GM19239 (cell line): ENCODE data around the gene MRPL11.

ENCODE experiments used
- DNase-seq: peaks from one replicate; pipeline ENCODE4 v3.0.0; 2011; ENCODE audit warnings: low spot score; ENCODE audit not compliant: insufficient read length
- FAIRE-seq: peaks from 2 replicates; lab custom pipeline; 2011; peaks lifted over from hg19 to GRCh38; lab: Jason Lieb, UNC

The MRPL11 gene

GRCh38 chr11:66438504-66439466, at the start of gene MRPL11:
Gene MRPL11 (minus strand): TSS chr11:66438848. CDS start chr11:66438754, 94 bp downstream.
- peak; percentile 99 for DNase-seq
- peak; percentile 100 for FAIRE-seq

GRCh38 chr11:66484806-66485380, 46.2 kb upstream of the MRPL11 start:
- DNase-seq (no peak), FAIRE-seq (no peak)

DNA sequence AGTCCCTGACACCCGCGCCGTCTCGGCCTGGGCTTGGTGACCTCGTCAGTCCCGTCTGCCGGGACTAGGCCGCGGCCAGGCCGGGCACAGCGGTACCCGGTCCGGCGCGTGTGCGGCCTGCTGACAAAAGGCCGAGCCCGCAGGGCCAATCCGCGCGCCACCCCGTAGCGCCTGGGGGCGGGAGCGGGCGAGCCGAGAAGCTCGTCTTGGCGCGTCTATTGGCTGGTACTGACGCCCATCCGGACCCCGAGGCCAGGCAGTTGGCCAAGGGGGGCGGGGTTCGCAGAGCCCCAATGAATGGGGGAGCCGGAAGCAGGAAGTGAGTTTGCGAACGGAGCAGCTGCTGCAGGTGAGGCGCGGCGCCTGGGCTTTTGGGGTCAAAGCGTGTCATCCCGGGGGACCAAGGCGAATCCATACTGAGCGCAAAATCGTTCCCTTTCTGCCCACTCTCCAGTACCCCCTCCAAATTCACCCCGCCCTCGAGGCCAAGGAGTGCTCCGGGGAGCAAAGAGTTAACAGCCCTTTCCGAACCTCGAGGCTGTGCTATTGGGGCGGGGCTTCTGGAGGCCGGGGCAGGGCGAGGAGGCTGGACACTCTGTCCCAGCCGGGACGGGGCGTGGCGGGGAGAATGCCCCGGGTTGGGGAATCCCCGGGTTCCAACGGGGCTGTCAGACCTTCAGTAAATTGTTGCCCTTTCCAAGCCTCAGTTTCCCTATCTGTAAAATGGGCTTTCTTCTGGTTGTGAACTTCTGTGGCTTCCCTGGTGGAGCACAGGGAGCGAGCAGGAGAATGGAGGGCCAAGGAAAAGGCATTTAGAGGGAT, 41.7 kb upstream of the MRPL11 start, which contains the start of gene DPP3:
Gene DPP3 (plus strand): TSS at position 318 of the 822 bp plus-strand sequence. CDS start 1,767 bp downstream, outside the sequence.
- DNase-seq (peak; percentile 100), FAIRE-seq (peak; percentile 91)

DNA sequence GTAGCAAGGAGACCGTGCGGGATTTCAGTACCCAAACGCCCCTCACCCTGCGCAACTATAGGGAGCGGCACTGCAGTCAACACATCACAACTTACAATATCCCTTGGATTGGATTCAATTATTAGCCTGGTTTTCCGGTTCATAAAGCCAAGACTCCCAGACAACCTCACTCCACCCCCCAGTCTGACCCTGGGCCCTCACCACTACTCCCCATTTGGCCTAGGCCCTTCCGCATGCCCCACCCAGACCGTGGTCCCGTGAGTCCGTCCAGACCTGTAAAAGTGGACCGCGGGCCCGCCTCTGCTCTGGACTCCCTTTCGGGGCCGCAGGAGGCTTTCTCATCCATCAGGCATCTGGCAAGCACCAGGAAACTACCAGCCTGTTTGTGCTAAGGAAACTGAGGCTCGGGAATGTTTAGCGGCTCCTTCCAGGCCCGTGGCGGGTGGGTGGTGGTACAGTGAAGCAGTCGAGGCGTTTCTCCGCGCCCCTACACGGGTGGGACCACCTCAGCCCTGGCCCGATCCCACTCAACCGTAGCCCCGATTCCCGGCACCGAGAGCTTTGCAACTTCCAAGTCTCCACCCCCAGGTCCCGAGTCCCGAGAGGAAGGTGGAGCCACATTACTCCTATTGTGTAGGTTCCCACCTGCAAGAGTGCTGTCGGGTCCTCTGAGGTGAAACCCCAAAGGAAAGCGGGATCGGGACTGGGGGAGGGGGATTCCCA, 40.9 kb upstream of the MRPL11 start:
- DNase-seq: no peak
- no peak for FAIRE-seq

DNA sequence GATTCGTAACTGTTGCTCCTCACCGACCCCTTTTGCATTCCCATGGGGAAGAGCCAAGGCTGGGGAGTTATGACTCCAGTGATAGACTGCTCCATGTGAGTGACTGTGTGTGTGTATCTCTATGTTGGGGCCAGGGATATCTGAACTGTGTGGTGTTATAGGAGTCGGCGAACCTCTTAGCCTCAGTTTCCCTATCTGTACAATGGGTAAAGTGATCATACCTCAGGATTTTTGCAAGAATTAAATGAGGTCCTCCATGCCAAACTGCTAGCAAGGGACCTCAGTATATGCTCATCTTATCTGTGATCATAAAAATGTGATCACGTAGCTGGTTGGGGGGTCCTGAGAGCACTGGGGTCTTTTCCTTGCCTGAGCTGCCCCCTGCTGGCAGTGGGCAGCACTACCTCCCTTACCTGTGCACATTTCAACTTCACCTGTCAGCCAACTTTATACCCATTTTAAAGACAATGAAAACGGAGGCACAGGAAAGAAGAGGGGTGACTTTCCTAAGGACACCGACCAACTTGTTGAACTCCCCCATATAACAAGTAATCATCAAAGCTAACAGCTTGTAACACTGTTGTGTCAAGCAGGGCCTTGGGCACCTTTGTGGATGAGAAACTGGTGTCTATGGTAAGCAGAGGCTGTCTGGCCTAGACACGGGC, 40.2 kb upstream of the MRPL11 start:
- FAIRE-seq (peak; percentile 90), DNase-seq (peak; percentile 64)

- DNase-seq (no peak), FAIRE-seq (no peak)
These were observed 38.9 kb upstream of the MRPL11 start for GRCh38 chr11:66477263-66478201.

DNA sequence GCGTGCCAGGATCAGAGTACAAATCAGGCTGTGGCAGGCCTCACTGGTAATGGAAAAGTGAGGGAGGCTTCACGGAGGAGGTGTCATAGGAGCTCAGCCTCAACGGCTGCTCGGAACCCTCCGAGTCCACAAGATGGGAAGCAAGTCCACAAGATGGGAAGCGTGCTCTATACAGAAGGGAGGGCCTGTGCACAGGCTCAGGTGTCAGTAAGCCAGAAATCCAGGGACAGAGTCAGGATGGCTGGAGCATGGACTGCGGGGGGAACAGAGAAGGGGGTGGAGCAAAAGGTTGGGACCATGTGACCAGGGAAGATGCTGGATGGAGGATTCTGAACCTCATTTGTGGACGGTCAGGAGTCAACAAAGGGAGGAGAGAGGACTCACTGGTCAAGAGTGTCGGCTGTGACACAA, 38.2 kb upstream of the MRPL11 start:
- no peak for FAIRE-seq

GRCh38 chr11:66476173-66476840, 37.7 kb upstream of the MRPL11 start:
- DNase-seq (no peak), FAIRE-seq (no peak)

More for the DNA sequence above, 38.2 kb upstream of the MRPL11 start:
- DNase-seq: no peak

DNA sequence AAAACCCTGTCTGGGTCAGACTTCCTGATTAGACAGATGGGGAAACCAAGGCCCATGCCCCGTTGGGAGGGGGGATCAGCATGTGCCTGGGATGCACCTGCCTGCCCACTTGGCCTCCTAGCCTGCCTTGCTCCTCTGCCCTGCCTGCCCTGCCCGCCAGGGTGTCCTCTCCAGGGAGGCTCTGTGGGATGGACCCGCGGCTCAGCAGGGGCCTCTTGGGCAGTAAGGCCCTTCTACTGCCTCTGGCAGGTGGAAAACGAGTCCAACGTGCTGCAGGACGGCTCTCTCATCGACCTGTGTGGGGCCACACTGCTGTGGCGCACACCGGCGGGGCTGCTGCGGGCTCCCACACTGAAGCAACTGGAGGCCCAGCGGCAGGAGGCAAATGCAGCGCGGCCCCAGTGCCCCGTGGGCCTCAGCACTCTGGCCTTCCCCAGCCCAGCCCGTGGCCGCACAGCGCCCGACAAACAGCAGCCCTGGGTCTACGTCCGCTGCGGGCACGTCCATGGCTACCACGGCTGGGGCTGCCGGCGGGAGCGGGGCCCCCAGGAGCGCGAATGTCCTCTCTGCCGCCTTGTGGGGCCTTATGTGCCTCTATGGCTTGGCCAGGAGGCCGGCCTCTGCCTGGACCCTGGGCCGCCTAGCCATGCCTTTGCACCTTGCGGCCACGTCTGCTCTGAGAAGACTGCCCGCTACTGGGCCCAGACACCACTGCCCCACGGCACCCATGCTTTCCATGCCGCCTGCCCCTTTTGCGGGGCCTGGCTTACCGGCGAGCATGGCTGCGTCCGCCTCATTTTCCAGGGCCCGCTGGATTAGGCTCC, 36.9 kb upstream of the MRPL11 start:
- DNase-seq (no peak), FAIRE-seq (no peak)

DNA sequence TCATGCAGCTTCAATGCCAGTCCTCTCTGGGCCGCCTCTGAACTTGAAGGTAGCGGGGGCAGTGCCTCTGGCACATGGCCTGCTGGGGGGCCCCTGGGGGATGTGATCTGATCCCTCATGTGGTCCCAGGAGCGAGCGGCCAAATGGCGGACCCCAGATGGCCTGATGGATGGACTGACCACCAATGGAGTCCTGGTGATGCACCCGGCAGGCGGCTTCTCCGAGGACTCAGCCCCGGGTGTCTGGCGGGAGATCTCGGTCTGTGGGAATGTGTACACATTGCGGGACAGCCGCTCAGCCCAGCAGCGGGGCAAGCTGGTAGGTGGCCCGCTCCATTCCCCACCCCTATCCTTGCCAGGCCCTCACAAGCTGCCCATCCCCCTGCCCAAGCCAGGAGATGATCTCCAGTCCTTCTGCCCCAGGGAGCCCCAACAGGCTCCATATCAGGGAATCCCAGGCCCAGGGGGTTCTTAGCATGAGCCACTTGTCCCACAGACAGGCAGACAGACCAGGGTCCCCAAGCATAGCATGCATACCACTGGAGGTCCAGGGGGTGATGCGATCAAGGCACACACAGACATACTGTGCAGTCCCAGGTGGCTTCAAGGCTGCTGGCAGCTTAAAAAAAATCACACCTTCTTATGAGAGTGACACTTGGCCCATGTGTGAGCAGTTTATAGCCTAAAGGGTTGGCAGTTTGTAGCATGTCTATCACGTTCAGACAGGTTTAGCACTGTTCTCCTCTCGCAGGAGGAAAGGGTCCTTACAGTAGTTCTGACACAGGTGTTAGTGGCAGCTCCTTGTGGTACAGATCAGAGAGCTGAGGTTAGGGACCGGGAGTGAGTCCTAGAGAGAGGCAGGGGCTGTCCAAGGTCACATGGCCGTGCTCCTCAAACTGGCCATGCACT, 35.2 kb upstream of the MRPL11 start:
- no peak for FAIRE-seq
- DNase-seq: no peak

- FAIRE-seq (no peak), DNase-seq (no peak)
These were observed 34.5 kb upstream of the MRPL11 start for GRCh38 chr11:66473167-66473566.

- DNase-seq (no peak), FAIRE-seq (no peak)
These were observed 33.4 kb upstream of the MRPL11 start for GRCh38 chr11:66472054-66472453.

DNA sequence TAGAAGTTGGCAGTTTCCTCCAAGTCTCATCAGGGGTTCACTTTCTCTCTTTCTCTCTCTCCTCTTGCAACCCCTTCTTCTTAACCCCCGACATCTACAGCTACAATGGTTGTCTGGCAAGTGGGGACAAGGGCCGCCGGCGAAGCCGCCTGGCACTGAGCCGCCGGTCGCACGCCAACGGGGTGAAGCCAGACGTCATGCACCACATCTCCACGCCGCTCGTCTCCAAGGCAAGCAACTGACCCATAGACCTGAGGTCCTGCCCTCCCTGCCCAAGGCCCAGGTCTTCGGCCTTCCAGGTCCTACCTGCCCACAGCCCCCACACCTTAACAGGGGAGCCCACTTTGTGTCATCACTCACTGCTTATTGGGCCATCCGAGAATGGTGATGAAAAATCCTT, 32.5 kb upstream of the MRPL11 start:
- DNase-seq (no peak), FAIRE-seq (no peak)

DNA sequence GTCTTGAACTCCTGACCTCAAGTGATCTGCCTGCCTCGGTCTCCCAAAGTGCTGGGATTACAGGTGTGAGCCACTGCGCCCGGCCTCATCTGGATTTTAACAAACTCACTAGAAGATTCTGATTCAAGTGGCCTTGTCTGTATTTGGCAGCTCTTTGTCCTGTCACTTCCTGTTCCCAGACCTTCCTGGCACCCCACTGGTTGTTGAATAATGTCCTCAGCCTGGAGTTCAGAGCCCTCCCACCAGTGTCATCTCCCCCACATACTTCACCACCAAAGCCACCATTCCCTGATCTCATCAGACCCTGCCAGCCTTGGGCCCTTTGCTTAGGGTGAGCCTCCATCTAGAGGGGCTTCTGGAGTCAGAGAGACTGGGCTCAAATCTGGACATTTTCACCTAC, 31.4 kb upstream of the MRPL11 start:
- no peak for FAIRE-seq

DNA sequence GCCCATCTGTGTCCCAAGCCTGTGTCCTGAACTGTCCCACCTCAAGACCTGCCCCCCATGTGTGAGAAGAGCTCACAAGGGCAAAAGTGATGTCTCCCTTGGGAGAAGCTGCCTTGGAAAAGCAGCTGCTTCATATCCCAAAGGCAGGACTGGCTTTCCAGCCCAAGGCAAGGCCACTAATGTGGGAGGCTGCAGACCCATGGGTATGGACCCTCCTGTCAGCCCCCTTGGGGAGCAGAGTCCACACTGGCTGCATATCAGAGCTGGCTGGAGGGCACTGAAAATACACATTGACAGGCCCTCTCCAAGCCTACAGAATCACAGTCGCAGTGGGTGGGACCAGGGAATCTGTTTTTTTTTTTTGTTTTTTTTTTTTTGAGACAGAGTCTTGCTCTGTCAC, 30.8 kb upstream of the MRPL11 start:
- DNase-seq: no peak
- no peak for FAIRE-seq

More for the DNA sequence above, 31.4 kb upstream of the MRPL11 start:
- DNase-seq: no peak

GRCh38 chr11:66468691-66469090, 30.0 kb upstream of the MRPL11 start:
- DNase-seq (no peak), FAIRE-seq (no peak)
